ENCODE results near the gene PPFIA1. TPM values are rescaled to one million over a fixed set of nuclear protein-coding genes. Genes with fewer than 3 reads are reported as not detected.

Gene PPFIA1
- total and polyA plus RNA-seq, 8 donors: 14.9 to 28.7 (median 21.1) TPM

DNA sequence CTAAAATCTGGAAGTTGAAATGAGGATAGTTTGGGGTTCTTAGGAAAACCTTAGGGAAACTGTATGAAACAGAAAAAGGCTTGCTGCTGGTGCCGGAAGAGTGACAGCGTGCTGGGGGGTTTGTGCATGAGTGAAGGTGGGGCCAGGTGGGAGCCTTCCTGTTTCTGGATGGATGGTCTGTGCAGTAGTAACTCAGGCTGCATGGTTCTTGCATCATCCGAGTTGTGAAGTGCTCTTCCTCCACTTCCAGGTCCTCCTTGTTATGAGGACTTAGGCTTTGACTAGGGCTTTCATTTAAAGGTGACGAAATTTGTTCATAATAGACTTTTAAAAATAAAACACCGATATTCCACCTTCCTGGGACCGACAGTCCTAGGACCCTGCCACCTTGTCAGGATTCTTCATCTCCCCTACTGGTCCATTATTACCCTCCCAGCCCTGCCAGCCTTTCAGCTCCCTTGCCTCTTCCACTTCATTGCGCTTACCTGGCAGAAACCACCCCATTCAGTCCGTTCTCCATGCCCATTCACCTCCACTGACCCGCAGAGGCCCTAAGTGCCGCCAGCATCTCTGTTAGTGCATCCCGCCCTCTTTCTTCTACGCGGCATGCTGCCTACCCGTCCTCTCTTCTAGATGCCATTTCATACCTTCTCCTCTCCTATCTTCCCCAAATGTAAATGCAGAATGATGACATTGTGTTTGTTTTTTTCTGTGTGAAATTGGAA lies 47.3 kb downstream of the PPFIA1 start:
- FAIRE-seq (no peak), ATAC-seq (no peak), DNase-seq (no peak)
- Histone ChIP-seq H3K4me1 (no peaks in the 10 kb centered on the region), H3K9me3 (no peaks in the 10 kb centered on the region), H3K27me3 (no peaks in the 10 kb centered on the region), H3K4me3 (no peak overlapping the region), H3K27ac (no peak overlapping the region), H3K36me3 (peaks cover 0 to 4% (median 0%) of the 10 kb centered on the region in 3 donors)
- no peak for TF ChIP-seq CTCF (IDR thresholded peaks at IDR 0.05)
- intact Hi-C loops (cut with DNase I): no loop called here
- 92 to 96% methylated on average over 14 of the region's 14 CpGs for WGBS, 2 donors

- DNase-seq (no peak), ATAC-seq (no peak), FAIRE-seq (no peak)
- Histone ChIP-seq H3K4me1 (no peaks in the 10 kb centered on the region), H3K27me3 (no peaks in the 10 kb centered on the region), H3K36me3 (peaks cover 0 to 7% (median 0%) of the 10 kb centered on the region in 3 donors), H3K4me3 (no peak overlapping the region), H3K27ac (no peak overlapping the region), H3K9me3 (no peaks in the 10 kb centered on the region)
- 83 to 85% methylated on average over 10 of the region's 10 CpGs for WGBS, 2 donors
- no peak for TF ChIP-seq CTCF (IDR thresholded peaks at IDR 0.05)
- intact Hi-C loops (cut with DNase I): no loop called here
Measured at GRCh38 chr11:70319396-70320076, 49.0 kb downstream of the PPFIA1 start.

DNA sequence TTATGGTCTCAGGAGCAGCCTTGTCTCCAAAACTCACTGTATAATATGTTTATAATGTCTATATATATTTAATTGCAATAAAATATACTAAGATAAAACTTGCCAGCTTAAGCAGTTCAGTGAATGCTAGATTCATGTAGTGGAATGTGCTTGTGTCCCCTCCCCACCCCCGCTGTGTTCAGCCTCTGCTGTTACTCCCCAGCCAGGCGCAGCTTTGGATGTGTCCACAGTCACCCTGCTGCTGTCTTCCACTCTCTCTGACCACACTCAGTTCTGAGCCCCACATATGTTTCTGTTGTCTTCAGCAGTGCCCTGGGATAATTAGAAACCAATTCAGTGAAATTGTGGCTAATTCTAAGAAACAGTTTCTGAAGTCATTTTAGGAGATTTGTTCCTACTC lies 52.2 kb downstream of the PPFIA1 start:
- DNase-seq (no peak), ATAC-seq (no peak), FAIRE-seq (no peak)
- no peaks in the 10 kb centered on the region for H3K27me3 ChIP-seq
- 92 to 99% methylated on average over 2 of the region's 2 CpGs for WGBS, 2 donors
- intact Hi-C loops (cut with DNase I): no loop called here
- no peak overlapping the region for H3K4me3 ChIP-seq
- H3K9me3 ChIP-seq: no peaks in the 10 kb centered on the region
- no peak for TF ChIP-seq CTCF (IDR thresholded peaks at IDR 0.05)
- peaks cover 0 to 3% (median 0%) of the 10 kb centered on the region in 3 donors for H3K4me1 ChIP-seq
- no peak overlapping the region for H3K27ac ChIP-seq
- H3K36me3 ChIP-seq: peaks cover 0 to 18% (median 5%) of the 10 kb centered on the region in 3 donors

DNA sequence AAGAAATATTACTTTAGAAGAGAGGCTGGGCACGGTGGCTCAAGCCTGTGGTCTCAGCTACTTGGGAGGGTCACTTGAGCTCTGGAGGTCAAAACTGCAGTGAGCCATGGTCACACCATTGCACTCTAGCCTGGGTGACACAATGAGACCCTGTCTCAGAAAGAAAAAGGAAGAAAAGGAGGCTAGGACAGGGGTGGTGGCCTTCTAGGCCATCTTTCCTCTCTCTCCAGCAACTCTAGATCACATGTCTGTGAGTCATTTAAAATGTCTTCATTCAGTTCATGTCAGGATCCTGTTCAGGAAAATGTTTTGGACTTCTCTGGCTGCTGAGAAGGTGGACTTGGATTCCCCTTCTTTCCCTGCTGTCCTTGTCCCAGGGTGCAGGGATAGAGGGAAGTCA lies 53.3 kb downstream of the PPFIA1 start:
- Histone ChIP-seq H3K4me1 (peaks cover 0 to 3% (median 0%) of the 10 kb centered on the region in 3 donors), H3K36me3 (peaks cover 0 to 18% (median 9%) of the 10 kb centered on the region in 3 donors), H3K4me3 (no peak overlapping the region), H3K27ac (no peak overlapping the region), H3K27me3 (no peaks in the 10 kb centered on the region), H3K9me3 (no peaks in the 10 kb centered on the region)
- WGBS, 2 donors: 91 to 100% methylated on average over 1 of the region's 1 CpG
- FAIRE-seq: no peak
- no peak for TF ChIP-seq CTCF (IDR thresholded peaks at IDR 0.05)
- intact Hi-C loops (cut with DNase I): no loop called here
- ATAC-seq: peak in 2 of 4 donors; percentile 20 to 51
- no peak for DNase-seq
